Vagina (tissue), 2 donors: ENCODE results near the gene FRG1.

Experiments used
- POLR2A ChIP-seq, 2 donors: fragments of 450-650 bp; IDR thresholded peaks; one replicate each; pipeline ENCODE4 v1.6.1; 2017; ENCODE audit warnings: antibody characterized with exemption in 2 of 2, mild to moderate bottlenecking in 2 of 2, moderate library complexity in 2 of 2
- POLR2AphosphoS5 ChIP-seq, 2 donors: sonication (generic); formaldehyde crosslinking; IDR thresholded peaks; one replicate each; pipeline ENCODE4 v1.9.0; 2017; ENCODE audit warnings: antibody characterized with exemption in 2 of 2, mild to moderate bottlenecking in 2 of 2, low read depth in 1 of 2; ENCODE audit not compliant: insufficient read depth in 1 of 2
- TF ChIP-seq, protein P1 (sequence below), 3 experiments: fragments of 450-650 bp in 2 of 3; fragments of 200-600 bp in 1 of 3; sonication (generic) in 1 of 3; IDR thresholded peaks; one replicate each; pipeline ENCODE4 v1.5.1; 2017 to 2019; ENCODE audit warnings: antibody characterized with exemption in 3 of 3, mild to moderate bottlenecking in 2 of 3, moderate library complexity in 2 of 3

DNA sequence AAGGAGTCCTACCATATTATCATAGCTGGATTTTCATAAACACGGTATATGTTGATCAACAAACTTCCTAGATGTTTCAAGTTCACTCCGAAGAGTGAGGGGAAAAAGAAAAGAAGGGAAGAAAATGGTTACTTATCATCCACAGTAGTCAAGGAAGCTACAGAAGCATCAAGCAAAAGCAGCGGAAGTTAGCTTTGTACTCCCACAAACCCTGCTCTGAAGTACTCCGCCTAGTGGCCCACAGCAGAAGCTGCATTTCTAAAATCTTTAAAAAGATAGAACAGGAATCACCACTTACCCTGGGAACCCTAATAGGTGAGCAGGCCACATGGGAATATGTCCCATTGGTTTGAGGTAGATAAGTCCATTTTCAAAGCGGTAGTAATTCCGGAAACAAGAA is 28.5 kb upstream of the FRG1 start:
- TF ChIP-seq, protein P1, sequence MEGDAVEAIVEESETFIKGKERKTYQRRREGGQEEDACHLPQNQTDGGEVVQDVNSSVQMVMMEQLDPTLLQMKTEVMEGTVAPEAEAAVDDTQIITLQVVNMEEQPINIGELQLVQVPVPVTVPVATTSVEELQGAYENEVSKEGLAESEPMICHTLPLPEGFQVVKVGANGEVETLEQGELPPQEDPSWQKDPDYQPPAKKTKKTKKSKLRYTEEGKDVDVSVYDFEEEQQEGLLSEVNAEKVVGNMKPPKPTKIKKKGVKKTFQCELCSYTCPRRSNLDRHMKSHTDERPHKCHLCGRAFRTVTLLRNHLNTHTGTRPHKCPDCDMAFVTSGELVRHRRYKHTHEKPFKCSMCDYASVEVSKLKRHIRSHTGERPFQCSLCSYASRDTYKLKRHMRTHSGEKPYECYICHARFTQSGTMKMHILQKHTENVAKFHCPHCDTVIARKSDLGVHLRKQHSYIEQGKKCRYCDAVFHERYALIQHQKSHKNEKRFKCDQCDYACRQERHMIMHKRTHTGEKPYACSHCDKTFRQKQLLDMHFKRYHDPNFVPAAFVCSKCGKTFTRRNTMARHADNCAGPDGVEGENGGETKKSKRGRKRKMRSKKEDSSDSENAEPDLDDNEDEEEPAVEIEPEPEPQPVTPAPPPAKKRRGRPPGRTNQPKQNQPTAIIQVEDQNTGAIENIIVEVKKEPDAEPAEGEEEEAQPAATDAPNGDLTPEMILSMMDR (IDR thresholded peaks at IDR 0.05) = no peak
- no peak for TF ChIP-seq POLR2A (IDR thresholded peaks at IDR 0.05)
- TF ChIP-seq POLR2AphosphoS5 (IDR thresholded peaks at IDR 0.05; ENCODE audit: insufficient read depth in 1 of 2, low read depth in 1 of 2) = no peak
